Measurements from ENCODE around the gene SERPINE2. TPM values are rescaled to one million over a fixed set of nuclear protein-coding genes. Genes with fewer than 3 reads are reported as not detected.

Gene SERPINE2
- total and polyA plus RNA-seq, 8 donors, result 21.7 to 107 (median 81.8) TPM

- intact Hi-C loops (cut with DNase I), result loop anchor here in 1 of 2 donors (5.0 kb wide), 1 partner anchor 289 kb away; no protein-coding TSS in a partner anchor
- DNase-seq, result peak in 2 of 4 donors; percentile 75 to 86
- peak; percentile 85 for ATAC-seq
- no peaks in the 10 kb centered on the region for H3K9me3 ChIP-seq
- no peak overlapping the region for H3K4me3 ChIP-seq
- peak; percentile 77 to 80 for TF ChIP-seq CTCF (IDR thresholded peaks at IDR 0.05)
- H3K27ac ChIP-seq, result no peak overlapping the region
- H3K27me3 ChIP-seq, result no peaks in the 10 kb centered on the region
- no peaks in the 10 kb centered on the region for H3K4me1 ChIP-seq
- no peaks in the 10 kb centered on the region for H3K36me3 ChIP-seq
Observed at GRCh38 chr2:223993634-223994232, 45.4 kb downstream of the SERPINE2 start.

GRCh38 chr2:223991611-223992010, 47.5 kb downstream of the SERPINE2 start:
- H3K27ac ChIP-seq, result no peak overlapping the region
- DNase-seq (no peak), ATAC-seq (no peak)
- peaks cover 0 to 4% of the 10 kb centered on the region in 2 donors for H3K27me3 ChIP-seq
- intact Hi-C loops (cut with DNase I), result loop anchor here in 1 of 2 donors (5.0 kb wide), 1 partner anchor 291 kb away; no protein-coding TSS in a partner anchor
- H3K4me3 ChIP-seq, result no peak overlapping the region
- no peak for TF ChIP-seq CTCF (IDR thresholded peaks at IDR 0.05)
- H3K36me3 ChIP-seq, result no peaks in the 10 kb centered on the region
- H3K9me3 ChIP-seq, result no peaks in the 10 kb centered on the region
- H3K4me1 ChIP-seq, result no peaks in the 10 kb centered on the region

- intact Hi-C loops (cut with DNase I), result loop anchor here in 1 of 2 donors (5.0 kb wide), 1 partner anchor 292 kb away; no protein-coding TSS in a partner anchor
- no peaks in the 10 kb centered on the region for H3K9me3 ChIP-seq
- DNase-seq, result no peak
- peaks cover 0 to 7% of the 10 kb centered on the region in 2 donors for H3K27me3 ChIP-seq
- no peaks in the 10 kb centered on the region for H3K36me3 ChIP-seq
- H3K4me3 ChIP-seq, result no peak overlapping the region
- H3K27ac ChIP-seq, result no peak overlapping the region
- ATAC-seq, result peak; percentile 30
- no peaks in the 10 kb centered on the region for H3K4me1 ChIP-seq
- no peak for TF ChIP-seq CTCF (IDR thresholded peaks at IDR 0.05)
Observed at GRCh38 chr2:223989856-223990232, 49.2 kb downstream of the SERPINE2 start.

GRCh38 chr2:223989206-223989855, 49.8 kb downstream of the SERPINE2 start:
- peak; percentile 84 for ATAC-seq
- intact Hi-C loops (cut with DNase I), result no loop called here
- DNase-seq, result no peak
- no peaks in the 10 kb centered on the region for H3K9me3 ChIP-seq
- no peak overlapping the region for H3K27ac ChIP-seq
- H3K36me3 ChIP-seq, result no peaks in the 10 kb centered on the region
- H3K27me3 ChIP-seq, result peaks cover 0 to 7% of the 10 kb centered on the region in 2 donors
- no peak overlapping the region for H3K4me3 ChIP-seq
- no peak for TF ChIP-seq CTCF (IDR thresholded peaks at IDR 0.05)
- H3K4me1 ChIP-seq, result no peaks in the 10 kb centered on the region

GRCh38 chr2:223981241-223981640, 57.8 kb downstream of the SERPINE2 start:
- DNase-seq (no peak), ATAC-seq (no peak)
- Histone ChIP-seq H3K4me3 (no peak overlapping the region), H3K4me1 (no peaks in the 10 kb centered on the region), H3K36me3 (no peaks in the 10 kb centered on the region), H3K27me3 (no peaks in the 10 kb centered on the region), H3K27ac (no peak overlapping the region), H3K9me3 (no peaks in the 10 kb centered on the region)
- intact Hi-C loops (cut with DNase I), result no loop called here
- no peak for TF ChIP-seq CTCF (IDR thresholded peaks at IDR 0.05)
